Hematopoietic multipotent progenitor cell treated with erythropoietin and hydrocortisone succinate and interleukin-3 and kit ligand, for 15 days (in vitro differentiated cells): ENCODE measurements around the gene DCC.

Source experiments
- DNase-seq: peaks from one replicate; pipeline ENCODE4 v3.0.0-alpha.2; 2015; ENCODE audit warnings: low spot score

Gene DCC

GRCh38 chr18:53225567-53226325 is 885.7 kb downstream of the DCC start:
- DNase-seq, result no peak

- no peak for DNase-seq
Observed at GRCh38 chr18:53234610-53235009, 894.6 kb downstream of the DCC start.

GRCh38 chr18:53241161-53241560 is 901.2 kb downstream of the DCC start:
- DNase-seq, result no peak

GRCh38 chr18:53253789-53254188 is 913.8 kb downstream of the DCC start:
- DNase-seq, result no peak

- DNase-seq, result no peak
Observed at GRCh38 chr18:53254265-53254664, 914.3 kb downstream of the DCC start.

- no peak for DNase-seq
Observed at GRCh38 chr18:53261241-53261640, 921.2 kb downstream of the DCC start.

GRCh38 chr18:53266850-53267249 is 926.9 kb downstream of the DCC start:
- no peak for DNase-seq

- DNase-seq, result no peak
Observed at GRCh38 chr18:53268455-53268854, 928.5 kb downstream of the DCC start.

- no peak for DNase-seq
Observed at GRCh38 chr18:53281406-53281805, 941.4 kb downstream of the DCC start.

GRCh38 chr18:53283708-53284107 is 943.7 kb downstream of the DCC start:
- no peak for DNase-seq

- no peak for DNase-seq
Observed at GRCh38 chr18:53305461-53305860, 965.5 kb downstream of the DCC start.

- DNase-seq, result no peak
Observed at GRCh38 chr18:53319628-53320027, 979.6 kb downstream of the DCC start.

- DNase-seq, result no peak
Observed at GRCh38 chr18:53322163-53322562, 982.2 kb downstream of the DCC start.

GRCh38 chr18:53324353-53324752 is 984.4 kb downstream of the DCC start:
- no peak for DNase-seq

GRCh38 chr18:53360501-53361443 is 1020.8 kb downstream of the DCC start:
- no peak for DNase-seq

GRCh38 chr18:53375621-53376020 is 1035.6 kb downstream of the DCC start:
- no peak for DNase-seq

GRCh38 chr18:53380063-53380639 is 1040.2 kb downstream of the DCC start:
- no peak for DNase-seq

GRCh38 chr18:53382870-53383269 is 1042.9 kb downstream of the DCC start:
- DNase-seq, result no peak

GRCh38 chr18:53385889-53386288 is 1045.9 kb downstream of the DCC start:
- DNase-seq, result no peak

- DNase-seq, result no peak
Observed at GRCh38 chr18:53387581-53387980, 1047.6 kb downstream of the DCC start.

- no peak for DNase-seq
Observed at GRCh38 chr18:53402670-53403069, 1062.7 kb downstream of the DCC start.

GRCh38 chr18:53408271-53408670 is 1068.3 kb downstream of the DCC start:
- no peak for DNase-seq

GRCh38 chr18:53411511-53411910 is 1071.5 kb downstream of the DCC start:
- no peak for DNase-seq
